GM18861 (cell line): Measurements from ENCODE around the gene NBPF9.
"Not testable (repeated sequence)": the region's sequence is repeated elsewhere in the genome, so short reads cannot be mapped to it uniquely, and the experiment has no call there.

Source experiments
- ATAC-seq: cut with Tn5 transposase; IDR thresholded peaks from one replicate; pipeline ENCODE4 v1.9.1; 2021; ENCODE audit not compliant: unreplicated experiment

Gene NBPF9

DNA sequence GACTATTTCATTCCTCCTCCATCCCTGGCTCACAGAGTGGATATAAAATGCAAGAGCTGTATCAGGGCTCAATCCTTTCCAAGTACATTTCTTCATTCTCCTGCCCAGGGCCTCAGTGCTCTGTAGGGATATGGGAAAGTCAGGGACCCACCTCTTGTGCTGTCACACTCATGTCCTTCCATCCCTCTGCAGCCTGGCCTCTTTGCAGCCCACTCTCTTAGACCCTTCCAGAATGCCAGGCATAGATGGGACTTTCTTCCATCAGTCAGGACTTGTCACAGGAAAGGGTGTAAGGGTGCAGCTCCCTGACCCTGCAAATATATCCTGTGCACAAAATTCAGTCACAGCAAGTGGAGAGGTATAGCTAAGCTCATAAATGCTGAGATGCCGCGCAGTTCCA is 86.7 kb downstream of the NBPF9 start:
- ATAC-seq, result not testable (repeated sequence)

DNA sequence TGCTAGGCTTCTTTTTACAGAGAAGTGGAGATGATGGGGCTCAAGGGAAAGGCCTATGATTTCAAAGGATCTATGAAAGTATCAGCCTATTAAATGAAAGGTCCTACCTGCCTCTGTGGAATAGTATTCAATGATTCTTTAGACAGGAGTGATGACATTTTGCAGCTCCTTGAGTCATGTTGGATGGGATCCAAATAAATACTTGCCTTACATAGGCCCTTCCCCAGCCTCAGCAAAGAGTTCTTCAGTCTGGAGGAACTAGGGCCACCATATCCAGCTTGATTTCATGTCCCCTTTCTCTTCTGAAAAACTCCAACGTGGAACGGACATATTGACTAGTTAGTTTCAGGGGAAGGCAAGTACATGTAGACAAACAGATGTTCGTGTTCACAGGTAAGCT is 87.8 kb downstream of the NBPF9 start:
- not testable (repeated sequence) for ATAC-seq

DNA sequence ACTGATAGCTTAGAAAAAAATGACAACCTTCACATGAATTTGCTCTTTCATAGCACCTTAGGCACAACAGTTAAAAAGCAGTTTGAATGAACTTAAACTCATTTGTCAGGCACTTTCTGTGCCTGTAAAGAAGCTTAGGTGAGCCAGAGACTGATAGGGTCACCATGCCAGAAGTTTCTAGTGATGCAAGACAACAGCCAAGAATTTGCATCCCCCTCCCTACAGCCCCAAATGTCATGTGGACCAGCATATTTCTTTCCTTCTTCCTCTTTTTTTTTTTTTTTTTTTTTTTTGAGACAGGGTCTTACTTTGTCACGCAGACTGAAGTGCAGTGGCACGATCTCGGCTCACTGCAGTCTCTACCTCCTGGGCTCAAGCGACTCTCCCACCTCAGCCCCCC is 89.8 kb downstream of the NBPF9 start:
- ATAC-seq, result not testable (repeated sequence)

DNA sequence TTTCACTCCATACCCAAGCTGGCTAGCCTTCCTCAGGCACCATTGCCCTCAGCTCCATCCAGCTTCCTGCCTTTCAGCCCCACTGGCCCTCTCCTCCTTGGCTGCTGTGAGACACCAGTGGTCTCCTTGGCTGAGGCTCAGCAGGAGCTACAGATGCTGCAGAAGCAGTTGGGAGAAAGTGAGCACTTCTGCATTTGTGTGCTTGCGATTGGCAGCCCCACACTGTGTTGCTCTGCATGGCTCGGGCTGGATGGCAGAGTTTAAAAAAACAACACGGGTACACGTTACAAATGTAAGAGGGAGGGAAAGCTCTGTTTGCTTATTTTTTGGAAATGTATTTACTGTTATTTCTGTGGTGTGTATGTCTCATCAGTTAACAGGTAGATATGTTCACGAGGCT is 90.8 kb downstream of the NBPF9 start:
- not testable (repeated sequence) for ATAC-seq

DNA sequence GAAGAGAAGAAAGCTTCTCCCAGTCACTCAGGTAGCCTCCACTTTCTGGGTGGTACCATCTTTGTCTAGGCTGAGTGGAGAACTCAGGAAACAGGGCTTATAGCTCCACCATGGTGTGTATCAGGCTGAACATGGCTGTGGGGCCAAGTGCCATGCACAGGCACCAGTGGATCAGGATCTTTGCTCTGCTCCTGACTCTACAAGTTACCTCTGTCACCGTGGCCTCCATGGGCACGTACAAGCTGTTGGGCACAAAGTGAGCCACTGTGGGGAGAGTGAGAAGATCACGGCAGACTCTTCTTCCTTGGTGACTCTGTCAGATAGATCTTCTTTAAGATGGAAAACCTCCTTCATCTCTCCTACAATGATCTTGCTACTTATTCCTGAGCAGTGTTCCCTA is 93.6 kb downstream of the NBPF9 start:
- not testable (repeated sequence) for ATAC-seq

DNA sequence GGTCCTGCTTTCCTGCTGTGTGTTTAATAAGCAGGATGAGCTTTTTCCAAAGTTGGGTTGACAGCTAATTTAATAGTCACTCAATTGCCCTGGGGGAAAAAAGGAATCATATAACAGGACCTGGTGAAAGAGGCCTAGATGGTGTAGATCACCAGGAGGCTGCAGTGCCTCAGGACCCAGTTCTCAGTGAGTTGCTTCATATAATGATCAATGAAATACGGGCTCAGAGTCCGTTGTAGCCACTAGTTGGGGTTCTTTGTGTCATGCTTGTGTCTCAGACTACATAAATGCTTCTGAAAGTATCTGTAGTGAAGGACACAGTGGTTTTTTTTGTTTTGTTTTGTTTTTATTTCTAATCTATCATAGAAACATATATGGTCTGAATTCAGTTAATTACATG is 94.6 kb downstream of the NBPF9 start:
- not testable (repeated sequence) for ATAC-seq

DNA sequence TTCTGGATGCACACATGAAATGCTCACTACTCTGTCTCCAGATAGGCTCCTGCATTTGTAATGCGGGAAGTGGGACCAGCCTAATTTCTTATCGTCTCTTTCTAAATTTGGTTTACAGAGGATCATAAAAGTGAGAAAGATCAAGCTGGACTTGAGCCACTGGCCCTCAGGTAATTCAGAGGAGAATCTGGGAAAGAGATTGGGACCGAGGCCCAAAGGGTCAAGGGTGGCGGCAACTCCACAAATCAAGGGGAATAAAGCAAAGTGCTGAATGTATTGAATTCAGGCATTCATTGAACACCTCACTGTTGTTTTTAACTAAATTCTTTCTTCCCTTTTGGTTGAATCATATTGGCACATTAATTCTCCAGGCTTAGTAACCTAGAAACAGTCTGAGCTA is 95.0 kb downstream of the NBPF9 start:
- ATAC-seq, result not testable (repeated sequence)
